Heart left ventricle (tissue), 16 donors: ENCODE results near the gene HMX1. TPM values are rescaled to one million over a fixed set of nuclear protein-coding genes. Genes with fewer than 3 reads are reported as not detected.

Source experiments
- ATAC-seq, 4 donors: fragments of 200-7000 bp; cut with Tn5 transposase; one replicate each; pipeline ENCODE4 v1.9.1; 2020 to 2022; ENCODE audit warnings: moderate library complexity in 4 of 4, mild to moderate bottlenecking in 3 of 4, moderate number of reproducible peaks in 1 of 4
- DNase-seq, 5 donors: peaks; one replicate each; pipeline ENCODE4 v3.0.0-alpha.2; 2020
- H3K27ac ChIP-seq, 12 donors: fragments of 200-600 bp; sonication (generic) in 4 of 12; one replicate each; pipeline versions ENCODE4 v1.5.0 to v1.8.0; 2016 to 2022; ENCODE audit warnings: mild to moderate bottlenecking in 2 of 12
- H3K27me3 ChIP-seq, 9 donors: fragments of 200-600 bp; sonication (generic) in 2 of 9; one replicate each; pipeline versions ENCODE4 v1.5.1 to v1.8.0; 2016 to 2022; ENCODE audit warnings: mild to moderate bottlenecking in 3 of 9
- H3K36me3 ChIP-seq, 9 donors: fragments of 200-600 bp; sonication (generic) in 2 of 9; one replicate each; pipeline versions ENCODE4 v1.5.0 to v1.8.0; 2018 to 2022; ENCODE audit warnings: mild to moderate bottlenecking in 2 of 9
- H3K4me1 ChIP-seq, 12 donors: fragments of 200-600 bp; sonication (generic) in 4 of 12; one replicate each; pipeline versions ENCODE4 v1.5.0 to v1.8.0; 2016 to 2022; ENCODE audit warnings: mild to moderate bottlenecking in 3 of 12
- H3K4me3 ChIP-seq, 12 donors: fragments of 200-600 bp; sonication (generic) in 4 of 12; one replicate each; pipeline versions ENCODE4 v1.5.0 to v1.8.0; 2017 to 2022; ENCODE audit warnings: mild to moderate bottlenecking in 9 of 12, moderate library complexity in 4 of 12
- H3K9me3 ChIP-seq, 12 donors: fragments of 200-600 bp; sonication (generic) in 4 of 12; one replicate each; pipeline versions ENCODE4 v1.5.0 to v1.8.0; 2016 to 2022; ENCODE audit warnings: mild to moderate bottlenecking in 1 of 12
- CTCF ChIP-seq, 12 donors: fragments of 200-600 bp; sonication (generic) in 4 of 12; IDR thresholded peaks; one replicate each; pipeline versions ENCODE4 v1.5.0 to v1.8.0; 2018 to 2022; ENCODE audit warnings: antibody characterized with exemption in 12 of 12, mild to moderate bottlenecking in 5 of 12
- POLR2A ChIP-seq, 2 donors: fragments of 450-650 bp; IDR thresholded peaks; one replicate each; pipeline ENCODE4 v1.6.1; 2017; ENCODE audit warnings: antibody characterized with exemption in 2 of 2, mild to moderate bottlenecking in 2 of 2, moderate library complexity in 2 of 2
- WGBS, 4 donors: extraction: QIAGEN DNeasy Blood & Tissue Kit in 2 of 4; methylation state at CpG; one replicate each; pipeline versions ENCODE4 v1.1.5 to v1.1.7; 2013 to 2018; 5-methylcytosine and 5-hydroxymethylcytosine counted together
- intact Hi-C, 10 donors: fragments of 100-400 bp; cut with DNase I; formaldehyde crosslinking; loops; one replicate each; pipeline versions ENCODE4 v1.11.1 to v1.14.2; 2022
- long read RNA-seq, 3 donors: library from polyadenylated mRNA; unstranded; transcript quantifications; one replicate each; pipeline ENCODE4 v2.0.0, GENCODE V29; 2020 to 2021
- polyA plus RNA-seq, 2 donors: library from polyadenylated mRNA; stranded (reverse); fragments of 200-250 nt; gene quantifications; one replicate each; pipeline ENCODE4 v1.2.3, GENCODE V29; 2013
- total RNA-seq, 9 donors: library from RNA; depleted of rRNA in 2 of 9; stranded (reverse); fragments of >200 nt in 2 of 9; fragmentation: NEBNext Ultra II Directional in 3 of 9; extraction: Animal tissue kit (Norgen Biotek cat#: 25700) in 3 of 9; gene quantifications; one replicate each; pipeline versions ENCODE4 v1.1.0 to v1.2.4, GENCODE V29; 2016 to 2023
- donor health status: ischemic (EF 13 %, LVEDD 7.1; RV severe dilation, severe dysfunction).
- donor health status: healthy with polysubstance abuse.
- donor health status: DM: no; HTN: yes; CAD: no.
- donor health status: DM: no; HTN: no; CAD: no.
- donor health status: ischemic (EF 25% LVEDD 6.9; RV normal size, moderate dysfunction).
- donor health status: ischemic (EF 25% LVEDD 5.7; RV mildly dilated, moderate dysfunction).
- donor health status: healthy.
- donor health status: DM: yes; HTN: yes; CAD: no.
- donor health status: ischemic (EF 35%, LVEDD 5.7; RV mildly dilated, moderate dysfunction).
- donor health status: nonischemic (EF 11% LVEDD 7.7; RV severe dilation, severe dysfunction).
- donor health status: DM: yes; HTN: yes; CAD: no.
- donor health status: PGD.
- donor health status: ischemic (EF 29% LVEDD 5.4; RV normal size, mild dysfunction).
- donor health status: nonischemic (EF 23%, LVEDD 6.1; RV moderate dilation, normal function).

Gene HMX1
- total RNA-seq (under 1 TPM in 1 of 9 donors, not detected in 8; 0.25 TPM), polyA plus RNA-seq (not detected)
- long read RNA-seq, donor 1, result 0 reads
- long read RNA-seq, donor 2, result 0 reads
- long read RNA-seq, donor 3, result 0 reads

- H3K27me3 ChIP-seq, result peaks cover 65 to 95% (median 89%) of the 10 kb centered on the region in 9 donors
- DNase-seq (no peak), ATAC-seq (peak in 2 of 4 donors; percentile 53 to 55)
- H3K27ac ChIP-seq, result no peak within 1 kb of the TSS
- intact Hi-C loops, result no loop called here
- TF ChIP-seq CTCF (IDR thresholded peaks at IDR 0.05), result no peak
- TF ChIP-seq POLR2A (IDR thresholded peaks at IDR 0.05), result no peak
- H3K4me3 ChIP-seq, result peak within 1 kb of the TSS in 2 of 12 donors; percentile 18 to 35
- no peaks in the 10 kb centered on the region for H3K9me3 ChIP-seq
- WGBS, 4 donors, result 1% methylated on average over 33 to 134 of the region's 134 CpGs
- no peaks in the 10 kb centered on the region for H3K36me3 ChIP-seq
- peaks cover 0 to 40% (median 0%) of the 10 kb centered on the region in 12 donors for H3K4me1 ChIP-seq
Observed at GRCh38 chr4:8871417-8872401, at the start of gene HMX1. Gene HMX1 (minus strand): TSS chr4:8871839. CDS start chr4:8871614, 225 bp downstream.

- no peaks in the 10 kb centered on the region for H3K4me1 ChIP-seq
- peak in 1 of 5 donors; percentile 7 for DNase-seq
- TF ChIP-seq CTCF (IDR thresholded peaks at IDR 0.05) (no peak), POLR2A (IDR thresholded peaks at IDR 0.05) (no peak)
- peaks cover 0 to 31% (median 4%) of the 10 kb centered on the region in 9 donors for H3K27me3 ChIP-seq
- 72 to 78% (median 73%) methylated on average over 10 of the region's 10 CpGs for whole genome bisulfite sequencing, 4 donors
- no peaks in the 10 kb centered on the region for H3K36me3 ChIP-seq
- no peak for ATAC-seq
- intact Hi-C loops, result no loop called here
- H3K27ac ChIP-seq, result no peak overlapping the region
- no peak overlapping the region for H3K4me3 ChIP-seq
- peaks cover 0 to 27% (median 13%) of the 10 kb centered on the region in 12 donors for H3K9me3 ChIP-seq
Observed at GRCh38 chr4:8920969-8921368, 49.3 kb upstream of the HMX1 start.

GRCh38 chr4:8920289-8920965, 48.8 kb upstream of the HMX1 start:
- Histone ChIP-seq H3K9me3 (peaks cover 0 to 27% (median 13%) of the 10 kb centered on the region in 12 donors), H3K4me3 (no peak overlapping the region), H3K27ac (no peak overlapping the region), H3K36me3 (no peaks in the 10 kb centered on the region), H3K27me3 (peaks cover 0 to 31% (median 4%) of the 10 kb centered on the region in 9 donors), H3K4me1 (no peaks in the 10 kb centered on the region)
- ATAC-seq, result no peak
- intact Hi-C loops, result no loop called here
- TF ChIP-seq POLR2A (IDR thresholded peaks at IDR 0.05) (no peak), CTCF (IDR thresholded peaks at IDR 0.05) (no peak)
- 76 to 81% (median 78%) methylated on average over 13 to 14 of the region's 14 CpGs for WGBS, 4 donors
- DNase-seq, result peak in 1 of 5 donors; percentile 13
